NB4 (cell line): ENCODE measurements around the gene ESM1.

Source experiments
- MYC ChIP-seq: IDR thresholded peaks from 2 replicates; pipeline ENCODE4 v1.6.1; 2011; ENCODE audit warnings: low read depth, low read length
- TF ChIP-seq, protein P1 (sequence below): IDR thresholded peaks from one replicate; pipeline ENCODE4 v1.5.1; 2012; ENCODE audit warnings: low read depth, low read length

DNA sequence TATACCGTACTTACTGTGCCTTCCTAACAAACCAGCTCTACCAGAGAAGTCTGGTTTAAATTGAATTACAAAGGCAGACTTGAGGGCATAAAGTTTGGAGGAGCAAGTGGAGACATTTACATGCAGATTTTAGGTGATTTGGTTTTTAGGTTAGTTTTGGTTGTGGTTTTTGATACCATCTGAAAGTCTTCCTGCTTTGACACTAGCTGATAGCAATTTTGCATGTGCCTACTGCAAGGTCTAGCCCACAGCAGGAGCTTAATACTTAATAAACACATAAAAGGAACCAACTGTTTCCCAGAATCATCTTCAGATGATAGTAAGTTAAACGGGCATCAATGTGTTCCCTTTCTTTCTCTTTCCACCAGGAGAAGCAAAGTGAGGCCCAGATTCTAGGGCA, 3.4 kb upstream of the ESM1 start:
- TF ChIP-seq, protein P1, sequence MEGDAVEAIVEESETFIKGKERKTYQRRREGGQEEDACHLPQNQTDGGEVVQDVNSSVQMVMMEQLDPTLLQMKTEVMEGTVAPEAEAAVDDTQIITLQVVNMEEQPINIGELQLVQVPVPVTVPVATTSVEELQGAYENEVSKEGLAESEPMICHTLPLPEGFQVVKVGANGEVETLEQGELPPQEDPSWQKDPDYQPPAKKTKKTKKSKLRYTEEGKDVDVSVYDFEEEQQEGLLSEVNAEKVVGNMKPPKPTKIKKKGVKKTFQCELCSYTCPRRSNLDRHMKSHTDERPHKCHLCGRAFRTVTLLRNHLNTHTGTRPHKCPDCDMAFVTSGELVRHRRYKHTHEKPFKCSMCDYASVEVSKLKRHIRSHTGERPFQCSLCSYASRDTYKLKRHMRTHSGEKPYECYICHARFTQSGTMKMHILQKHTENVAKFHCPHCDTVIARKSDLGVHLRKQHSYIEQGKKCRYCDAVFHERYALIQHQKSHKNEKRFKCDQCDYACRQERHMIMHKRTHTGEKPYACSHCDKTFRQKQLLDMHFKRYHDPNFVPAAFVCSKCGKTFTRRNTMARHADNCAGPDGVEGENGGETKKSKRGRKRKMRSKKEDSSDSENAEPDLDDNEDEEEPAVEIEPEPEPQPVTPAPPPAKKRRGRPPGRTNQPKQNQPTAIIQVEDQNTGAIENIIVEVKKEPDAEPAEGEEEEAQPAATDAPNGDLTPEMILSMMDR: no peak
- TF ChIP-seq MYC: no peak
